Peyer's patch (tissue), 4 donors: ENCODE results near the gene MAP3K3. TPM values are rescaled to one million over a fixed set of nuclear protein-coding genes. Genes with fewer than 3 reads are reported as not detected.

Source experiments
- DNase-seq, 3 donors: peaks; one replicate each; pipeline ENCODE4 v3.0.0-alpha.2; 2017 to 2019
- H3K27ac ChIP-seq, 4 donors: fragments of 200-600 bp; sonication (generic); one replicate each; pipeline ENCODE4 v1.5.1; 2016 to 2019
- H3K27me3 ChIP-seq, 2 donors: fragments of 200-600 bp; sonication (generic); one replicate each; pipeline ENCODE4 v1.5.1; 2019
- H3K36me3 ChIP-seq, 3 donors: fragments of 200-600 bp; sonication (generic); one replicate each; pipeline ENCODE4 v1.5.1; 2016 to 2019
- H3K4me1 ChIP-seq, 4 donors: fragments of 200-600 bp; sonication (generic); one replicate each; pipeline ENCODE4 v1.5.1; 2016 to 2019
- H3K4me3 ChIP-seq, 4 donors: fragments of 200-600 bp; sonication (generic); 1 replicate in 3 of 4; 2 replicates in 1 of 4; pipeline ENCODE4 v1.5.1; 2016 to 2019; ENCODE audit warnings: mild to moderate bottlenecking in 1 of 4
- H3K9me3 ChIP-seq, 4 donors: fragments of 200-600 bp; sonication (generic); one replicate each; pipeline ENCODE4 v1.5.1; 2016 to 2019; ENCODE audit warnings: mild to moderate bottlenecking in 1 of 4
- POLR2A ChIP-seq, 2 donors: fragments of 450-650 bp; IDR thresholded peaks; one replicate each; pipeline ENCODE4 v1.5.1; 2017; ENCODE audit warnings: antibody characterized with exemption in 2 of 2, mild to moderate bottlenecking in 2 of 2, moderate library complexity in 2 of 2
- total RNA-seq, 4 donors: library from RNA; depleted of rRNA; stranded (reverse); fragments of >200 nt; gene quantifications; one replicate each; pipeline ENCODE4 v1.1.0, GENCODE V29; 2016
- TF ChIP-seq, protein P1 (sequence below), 6 experiments: fragments of 450-650 bp in 4 of 6; fragments of 200-600 bp in 2 of 6; sonication (generic) in 1 of 6; IDR thresholded peaks; one replicate each; pipeline ENCODE4 v1.5.1; 2017 to 2019; ENCODE audit warnings: antibody characterized with exemption in 6 of 6, mild to moderate bottlenecking in 3 of 6, moderate library complexity in 1 of 6

MAP3K3 gene
- total RNA-seq, 4 donors from 2014 or later: 17.3 to 61.9 (median 39.2) TPM

DNA sequence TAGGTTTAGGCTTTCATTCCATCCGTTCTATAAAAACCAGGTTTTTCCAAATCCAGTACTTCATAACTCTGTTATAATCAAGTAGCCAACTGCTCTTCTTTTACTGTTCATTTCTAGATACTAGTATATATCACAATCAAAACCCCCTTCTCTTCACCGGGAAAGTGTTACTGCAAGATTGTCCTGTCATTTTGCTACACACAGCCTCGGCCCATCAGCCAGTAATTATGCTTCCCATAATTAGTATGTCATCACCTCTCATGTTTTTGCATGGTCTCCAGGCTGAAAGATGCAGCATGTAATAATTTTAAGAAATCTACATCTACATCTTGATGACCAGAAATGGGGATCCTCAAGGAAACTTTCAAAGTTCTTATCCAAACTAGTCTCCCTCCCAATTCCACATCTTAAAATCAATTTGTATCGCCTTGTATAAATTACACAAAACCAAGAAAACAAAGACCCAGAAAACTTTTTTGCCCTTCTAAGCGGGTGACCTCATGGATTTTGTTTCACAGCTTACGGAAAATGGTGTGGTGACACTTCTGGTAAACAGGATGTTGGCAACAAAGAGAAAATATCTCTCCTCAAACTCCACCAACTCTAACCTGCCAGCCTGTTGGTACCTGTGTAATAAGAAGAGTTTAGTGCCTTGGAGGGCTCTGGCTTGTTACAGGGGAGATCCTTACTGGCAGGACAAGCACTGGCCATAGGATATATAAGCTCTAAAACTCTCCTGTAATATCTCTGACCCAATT, 12.2 kb upstream of the MAP3K3 start:
- H3K9me3 ChIP-seq: no peaks in the 10 kb centered on the region
- H3K27me3 ChIP-seq: no peaks in the 10 kb centered on the region
- TF ChIP-seq, protein P1, sequence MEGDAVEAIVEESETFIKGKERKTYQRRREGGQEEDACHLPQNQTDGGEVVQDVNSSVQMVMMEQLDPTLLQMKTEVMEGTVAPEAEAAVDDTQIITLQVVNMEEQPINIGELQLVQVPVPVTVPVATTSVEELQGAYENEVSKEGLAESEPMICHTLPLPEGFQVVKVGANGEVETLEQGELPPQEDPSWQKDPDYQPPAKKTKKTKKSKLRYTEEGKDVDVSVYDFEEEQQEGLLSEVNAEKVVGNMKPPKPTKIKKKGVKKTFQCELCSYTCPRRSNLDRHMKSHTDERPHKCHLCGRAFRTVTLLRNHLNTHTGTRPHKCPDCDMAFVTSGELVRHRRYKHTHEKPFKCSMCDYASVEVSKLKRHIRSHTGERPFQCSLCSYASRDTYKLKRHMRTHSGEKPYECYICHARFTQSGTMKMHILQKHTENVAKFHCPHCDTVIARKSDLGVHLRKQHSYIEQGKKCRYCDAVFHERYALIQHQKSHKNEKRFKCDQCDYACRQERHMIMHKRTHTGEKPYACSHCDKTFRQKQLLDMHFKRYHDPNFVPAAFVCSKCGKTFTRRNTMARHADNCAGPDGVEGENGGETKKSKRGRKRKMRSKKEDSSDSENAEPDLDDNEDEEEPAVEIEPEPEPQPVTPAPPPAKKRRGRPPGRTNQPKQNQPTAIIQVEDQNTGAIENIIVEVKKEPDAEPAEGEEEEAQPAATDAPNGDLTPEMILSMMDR (IDR thresholded peaks at IDR 0.05): no peak
- TF ChIP-seq POLR2A (IDR thresholded peaks at IDR 0.05): no peak
- DNase-seq: no peak
- H3K27ac ChIP-seq: peak overlapping the region in 2 of 4 donors; percentile 17
- H3K4me3 ChIP-seq: no peak overlapping the region
- no peaks in the 10 kb centered on the region for H3K4me1 ChIP-seq
- peaks cover 0 to 61% (median 0%) of the 10 kb centered on the region in 3 donors for H3K36me3 ChIP-seq

DNA sequence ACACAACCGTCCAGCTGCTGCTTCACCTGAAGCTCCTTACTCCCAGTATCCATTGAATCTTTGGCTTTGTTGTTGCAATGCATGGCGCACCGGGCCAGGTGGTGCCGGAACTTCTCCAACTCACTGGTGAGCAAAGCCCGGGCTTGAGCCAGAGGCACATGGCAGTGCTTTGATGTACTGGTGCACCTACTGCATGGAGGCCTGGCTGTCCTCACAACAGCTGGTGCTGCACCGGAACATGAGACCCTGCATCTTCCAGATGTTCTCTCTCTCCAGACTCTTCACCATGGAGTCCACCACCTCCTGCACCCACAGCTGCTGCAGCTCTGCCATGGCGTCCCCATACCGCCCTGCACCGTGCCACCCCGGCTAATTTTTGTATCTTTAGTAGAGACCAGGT, 11.4 kb upstream of the MAP3K3 start:
- Histone ChIP-seq H3K27me3 (no peaks in the 10 kb centered on the region), H3K4me3 (no peak overlapping the region), H3K4me1 (no peaks in the 10 kb centered on the region), H3K27ac (peak overlapping the region in 2 of 4 donors; percentile 17 to 38), H3K36me3 (peaks cover 0 to 52% (median 0%) of the 10 kb centered on the region in 3 donors), H3K9me3 (no peaks in the 10 kb centered on the region)
- TF ChIP-seq, protein P1 (IDR thresholded peaks at IDR 0.05): no peak
- TF ChIP-seq POLR2A (IDR thresholded peaks at IDR 0.05): no peak
- no peak for DNase-seq

DNA sequence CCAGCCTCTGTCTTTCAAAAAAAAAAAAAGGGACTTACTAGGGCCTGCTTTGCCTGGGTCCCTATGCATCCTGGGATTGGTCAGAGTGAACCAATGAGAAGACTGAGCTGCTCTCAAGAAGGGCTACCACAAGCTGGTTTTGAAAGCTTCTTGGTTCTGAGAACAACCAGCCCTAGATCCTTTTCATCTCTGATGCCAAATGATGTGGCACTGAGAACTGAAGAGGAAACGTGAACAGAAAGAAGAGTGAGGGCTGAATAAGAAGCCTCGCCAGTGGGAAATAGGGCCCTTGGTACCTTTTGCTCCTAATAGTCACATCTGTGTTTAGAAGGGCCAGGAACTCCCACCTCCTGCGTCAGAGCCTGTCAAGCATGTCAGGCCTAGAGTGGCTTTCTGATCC, 10.9 kb upstream of the MAP3K3 start:
- Histone ChIP-seq H3K36me3 (peaks cover 0 to 47% (median 0%) of the 10 kb centered on the region in 3 donors), H3K4me3 (no peak overlapping the region), H3K9me3 (no peaks in the 10 kb centered on the region), H3K27ac (peak overlapping the region in 1 of 4 donors; percentile 38), H3K27me3 (no peaks in the 10 kb centered on the region), H3K4me1 (no peaks in the 10 kb centered on the region)
- no peak for DNase-seq
- no peak for TF ChIP-seq POLR2A (IDR thresholded peaks at IDR 0.05)
- TF ChIP-seq, protein P1 (IDR thresholded peaks at IDR 0.05): no peak

DNA sequence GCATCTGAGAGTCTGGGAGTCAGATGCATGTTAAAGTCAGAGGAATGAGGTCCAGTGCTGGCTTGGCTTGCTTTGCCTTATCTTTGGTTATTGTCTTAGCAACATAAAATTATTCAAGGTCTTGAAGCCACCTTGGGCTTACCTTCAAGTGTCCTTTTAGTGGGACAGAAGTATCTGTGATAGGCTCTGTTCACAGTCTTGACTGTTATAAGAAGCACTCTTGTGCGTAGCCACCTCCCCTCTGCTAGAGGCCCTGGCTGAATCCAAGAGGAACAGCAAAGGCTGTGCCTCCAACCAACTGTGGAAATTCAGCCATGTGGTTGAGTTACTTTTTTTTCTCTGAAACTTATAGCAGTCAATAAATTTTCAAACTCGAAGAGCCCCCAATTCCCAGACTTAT, 8.6 kb upstream of the MAP3K3 start:
- no peaks in the 10 kb centered on the region for H3K4me1 ChIP-seq
- no peaks in the 10 kb centered on the region for H3K27me3 ChIP-seq
- no peak for DNase-seq
- TF ChIP-seq POLR2A (IDR thresholded peaks at IDR 0.05): no peak
- TF ChIP-seq, protein P1 (IDR thresholded peaks at IDR 0.05): no peak
- no peaks in the 10 kb centered on the region for H3K9me3 ChIP-seq
- H3K4me3 ChIP-seq: no peak overlapping the region
- H3K27ac ChIP-seq: no peak overlapping the region
- H3K36me3 ChIP-seq: peaks cover 0 to 24% (median 0%) of the 10 kb centered on the region in 3 donors

DNA sequence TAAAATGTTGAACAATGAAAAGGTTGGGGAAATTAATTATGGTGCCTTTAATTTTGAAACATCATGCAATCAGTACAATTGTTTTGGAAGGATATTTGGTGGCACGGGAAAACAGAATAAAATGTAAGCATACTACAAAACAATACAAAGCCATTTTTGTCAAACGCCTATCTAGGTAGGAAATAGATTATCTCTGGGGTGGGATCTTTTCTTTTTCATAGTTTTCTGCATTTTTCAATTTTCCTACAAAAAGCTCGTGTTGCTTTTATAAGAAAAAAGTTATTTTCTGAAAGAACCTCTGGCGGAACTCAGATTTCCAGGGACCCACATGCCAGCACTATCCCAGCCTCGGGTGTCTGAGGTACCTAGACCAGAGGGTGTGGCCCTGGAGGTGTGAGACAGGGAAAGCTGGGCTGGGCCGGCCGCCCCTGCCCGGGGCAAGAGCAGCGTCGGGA, 961 bp upstream of the MAP3K3 start:
- TF ChIP-seq POLR2A (IDR thresholded peaks at IDR 0.05): no peak
- TF ChIP-seq, protein P1 (IDR thresholded peaks at IDR 0.05): no peak
- Histone ChIP-seq H3K4me3 (peak overlapping the region; percentile 73 to 94 (median 77)), H3K36me3 (no peaks in the 10 kb centered on the region), H3K4me1 (peaks cover 0 to 15% (median 3%) of the 10 kb centered on the region in 4 donors), H3K27me3 (no peaks in the 10 kb centered on the region), H3K27ac (peak overlapping the region; percentile 80 to 98 (median 86)), H3K9me3 (no peaks in the 10 kb centered on the region)
- no peak for DNase-seq
